GM23338 (cell line): ENCODE results near the gene SNRPA1. TPM values are rescaled to one million over a fixed set of nuclear protein-coding genes. Genes with fewer than 3 reads are reported as not detected.

ENCODE experiments used
- CREB1 ChIP-seq: fragments of 250-450 bp; sonication (Bioruptor Pico); IDR thresholded peaks from 2 replicates; pipeline ENCODE4 v1.5.0; 2020; ENCODE audit warnings: low read depth, mild to moderate bottlenecking, moderate library complexity
- ETS1 ChIP-seq: IDR thresholded peaks from 2 replicates; pipeline ENCODE4 v1.6.1; 2016; ENCODE audit warnings: antibody characterized with exemption
- polyA plus RNA-seq: library from polyadenylated mRNA; unstranded; fragments of >200 nt; fragmentation: Nextera tagmentation; extraction: Ambion mirVana; gene quantifications from 2 replicates; pipeline ENCODE4 v1.2.1, GENCODE V29; 2016
- total RNA-seq: library from RNA; depleted of rRNA; stranded (reverse); fragments of >200 nt; shearing (Covaris generic); gene quantifications from 2 replicates; pipeline ENCODE4 v1.2.3, GENCODE V29; 2014; rRNA removed

The SNRPA1 gene
- total and polyA plus RNA-seq, 2 experiments from 2014 or later: 170 to 361 TPM

GRCh38 chr15:101232677-101233076 is 62.4 kb downstream of the SNRPA1 start (continued):
- TF ChIP-seq ETS1 (no peak), CREB1 (no peak)

Other genes with a start within 250 kb of the SNRPA1 start
- 45.4 and 47.7 TPM in 2 replicates for gene CHSY1, start 43.2 kb downstream of the SNRPA1 start, total RNA-seq
- 9.8 and 11.6 TPM in 2 replicates for gene CHSY1, start 43.2 kb downstream of the SNRPA1 start, polyA plus RNA-seq
- gene SELENOS, start 17.8 kb downstream of the SNRPA1 start, total RNA-seq: 37.0 and 77.2 TPM in 2 replicates
- 106 and 108 TPM in 2 replicates for gene SELENOS, start 17.8 kb downstream of the SNRPA1 start, polyA plus RNA-seq
- gene PCSK6, start 194.5 kb upstream of the SNRPA1 start, total RNA-seq: 6.7 and 7.8 TPM in 2 replicates
- 1.7 and 2.4 TPM in 2 replicates for gene PCSK6, start 194.5 kb upstream of the SNRPA1 start, polyA plus RNA-seq